ENCODE measurements around the gene ARV1.

DNA sequence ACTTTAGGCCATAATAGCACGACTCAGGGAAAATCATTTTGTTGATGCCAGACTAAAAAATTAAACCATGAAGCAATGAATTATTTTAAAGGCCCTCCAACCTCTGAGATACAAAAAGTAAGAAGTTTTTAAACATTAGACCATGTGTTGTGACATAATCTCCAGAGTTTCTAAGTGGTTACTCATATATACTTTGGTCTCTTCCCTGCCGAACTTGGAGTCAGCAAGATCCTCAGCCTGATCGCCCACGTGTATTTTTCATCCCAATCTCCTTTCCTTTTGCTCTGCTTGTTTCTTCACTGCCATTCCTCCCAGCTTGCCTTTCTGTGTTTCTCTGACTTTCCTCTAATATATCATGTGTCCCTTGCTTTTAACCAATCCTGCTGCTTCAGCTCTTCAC, 3.8 kb downstream of the ARV1 start:
- TF ChIP-seq YY1 (IDR thresholded peaks at IDR 0.05; ENCODE audit: low read depth) (no peak), EP300 (IDR thresholded peaks at IDR 0.05; ENCODE audit: borderline replicate concordance) (no peak)
